ENCODE data around the gene SLC38A8. TPM values are rescaled to one million over a fixed set of nuclear protein-coding genes. Genes with fewer than 3 reads are reported as not detected.

Gene SLC38A8
- total RNA-seq, 1 experiment from 2014 or later = not detected

- DNase-seq (ENCODE audit: low read depth) = no peak
Measured at GRCh38 chr16:84032458-84033178, 10.0 kb downstream of the SLC38A8 start.

- no peak for DNase-seq (ENCODE audit: low read depth)
Measured at GRCh38 chr16:84031556-84031955, 11.0 kb downstream of the SLC38A8 start.

GRCh38 chr16:84029297-84030047, 13.1 kb downstream of the SLC38A8 start:
- DNase-seq (ENCODE audit: low read depth) = no peak

- DNase-seq (ENCODE audit: low read depth) = no peak
Measured at GRCh38 chr16:84027625-84028024, 15.0 kb downstream of the SLC38A8 start.

GRCh38 chr16:84026606-84027005, 16.0 kb downstream of the SLC38A8 start:
- DNase-seq (ENCODE audit: low read depth) = no peak

GRCh38 chr16:84024854-84025253, 17.7 kb downstream of the SLC38A8 start:
- no peak for DNase-seq (ENCODE audit: low read depth)

- no peak for DNase-seq (ENCODE audit: low read depth)
Measured at GRCh38 chr16:84022644-84023043, 20.0 kb downstream of the SLC38A8 start.

GRCh38 chr16:84021488-84021887, 21.1 kb downstream of the SLC38A8 start:
- no peak for DNase-seq (ENCODE audit: low read depth)

GRCh38 chr16:84020353-84020752, 22.2 kb downstream of the SLC38A8 start:
- no peak for DNase-seq (ENCODE audit: low read depth)

GRCh38 chr16:84018710-84019109, 23.9 kb downstream of the SLC38A8 start:
- no peak for DNase-seq (ENCODE audit: low read depth)

- DNase-seq (ENCODE audit: low read depth) = no peak
Measured at GRCh38 chr16:84016477-84016876, 26.1 kb downstream of the SLC38A8 start.

- no peak for DNase-seq (ENCODE audit: low read depth)
Measured at GRCh38 chr16:84015399-84015798, 27.2 kb downstream of the SLC38A8 start.

- DNase-seq (ENCODE audit: low read depth) = no peak
Measured at GRCh38 chr16:84014570-84015327, 27.8 kb downstream of the SLC38A8 start.

- DNase-seq (ENCODE audit: low read depth) = peak; percentile 80
Measured at GRCh38 chr16:84013787-84014569, 28.6 kb downstream of the SLC38A8 start.

- DNase-seq (ENCODE audit: low read depth) = no peak
Measured at GRCh38 chr16:84009282-84009681, 33.3 kb downstream of the SLC38A8 start.

GRCh38 chr16:84007965-84008364, 34.6 kb downstream of the SLC38A8 start:
- DNase-seq (ENCODE audit: low read depth) = no peak

- no peak for DNase-seq (ENCODE audit: low read depth)
Measured at GRCh38 chr16:84007520-84007919, 35.1 kb downstream of the SLC38A8 start.

GRCh38 chr16:84005391-84005790, 37.2 kb downstream of the SLC38A8 start:
- no peak for DNase-seq (ENCODE audit: low read depth)

GRCh38 chr16:84004442-84004841, 38.2 kb downstream of the SLC38A8 start:
- DNase-seq (ENCODE audit: low read depth) = no peak

- DNase-seq (ENCODE audit: low read depth) = no peak
Measured at GRCh38 chr16:84003038-84003437, 39.6 kb downstream of the SLC38A8 start.

GRCh38 chr16:84001726-84002125, 40.9 kb downstream of the SLC38A8 start:
- DNase-seq (ENCODE audit: low read depth) = no peak

Measured in Daoy (cell line).